Measurements from ENCODE around the gene ZNF777.

The ZNF777 gene

GRCh38 chr7:149454006-149454405 is 6.9 kb downstream of the ZNF777 start:
- Histone ChIP-seq H3K4me1 (ENCODE audit: control insufficient read depth, insufficient read depth, low read length) (no peaks in the 10 kb centered on the region), H3K27ac (ENCODE audit: extremely low read depth, low read depth, low read length) (no peak overlapping the region), H3K4me3 (ENCODE audit: low read depth, low read length) (no peak overlapping the region), H3K36me3 (ENCODE audit: control insufficient read depth in 2 of 2, insufficient read depth in 1 of 2, low read length in 2 of 2) (peaks cover 21 to 69% of the 10 kb centered on the region in 2 experiments), H3K9me3 (ENCODE audit: control insufficient read depth, insufficient read depth, low read depth, low read length) (no peaks in the 10 kb centered on the region)
- TF ChIP-seq ZFHX2 (tag by site-specific recombination; conservative IDR thresholded peaks at IDR 0.05) (no peak), ZNF701 (tag by site-specific recombination; IDR thresholded peaks at IDR 0.05) (no peak), ZNF843 (tag by site-specific recombination; IDR thresholded peaks at IDR 0.05) (no peak)
- ChIA-PET POLR2A (no interaction called here), CTCF (no interaction called here)

DNA sequence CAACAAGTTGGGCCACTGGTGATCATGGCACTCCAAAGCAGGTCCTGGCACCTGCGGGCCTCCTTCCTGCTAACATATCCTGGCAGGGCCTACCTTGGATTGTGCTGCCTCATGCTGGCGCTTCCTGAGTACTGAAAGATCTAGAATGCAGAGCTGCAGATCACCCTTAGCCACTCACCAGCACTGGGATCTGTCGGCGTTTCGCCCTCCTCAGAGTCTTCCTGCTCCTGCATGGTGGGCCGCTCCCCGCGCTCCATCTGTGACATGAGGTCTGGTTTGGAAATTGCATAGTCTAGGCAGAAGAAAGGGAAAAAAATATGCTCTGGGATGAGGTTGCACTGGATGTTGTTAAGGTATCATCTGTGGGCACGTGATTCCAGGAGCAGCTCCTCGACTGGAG is 10.0 kb downstream of the ZNF777 start:
- no peaks in the 10 kb centered on the region for H3K9me3 ChIP-seq (ENCODE audit: control insufficient read depth, insufficient read depth, low read depth, low read length)
- ChIA-PET CTCF (no interaction called here), POLR2A (no interaction called here)
- H3K36me3 ChIP-seq (ENCODE audit: control insufficient read depth in 2 of 2, insufficient read depth in 1 of 2, low read length in 2 of 2) = peaks cover 24 to 83% of the 10 kb centered on the region in 2 experiments
- H3K4me3 ChIP-seq (ENCODE audit: low read depth, low read length) = no peak overlapping the region
- H3K27ac ChIP-seq (ENCODE audit: extremely low read depth, low read depth, low read length) = no peak overlapping the region
- H3K4me1 ChIP-seq (ENCODE audit: control insufficient read depth, insufficient read depth, low read length) = no peaks in the 10 kb centered on the region
- TF ChIP-seq ZNF654 (tag by site-specific recombination; IDR thresholded peaks at IDR 0.05; ENCODE audit: low read depth) (no peak), ZNF132 (tag by site-specific recombination; IDR thresholded peaks at IDR 0.05; ENCODE audit: borderline replicate concordance) (no peak), ELK4 (IDR thresholded peaks at IDR 0.05; ENCODE audit: borderline replicate concordance, low read depth, low read length) (no peak), ZNF292 (tag by site-specific recombination; IDR thresholded peaks at IDR 0.05; ENCODE audit: borderline replicate concordance, low read depth) (no peak), ZNF629 (tag by site-specific recombination; IDR thresholded peaks at IDR 0.05) (no peak), ZNF391 (tag by site-specific recombination; IDR thresholded peaks at IDR 0.05; ENCODE audit: borderline replicate concordance, low read depth) (no peak), ZBTB20 (tag by site-specific recombination; IDR thresholded peaks at IDR 0.05) (no peak), ZNF423 (tag by site-specific recombination; IDR thresholded peaks at IDR 0.05) (no peak), EGR2 (tag by site-specific recombination; IDR thresholded peaks at IDR 0.05; ENCODE audit: low read depth) (no peak), ZNF777 (tag by site-specific recombination; IDR thresholded peaks at IDR 0.05; ENCODE audit: borderline replicate concordance) (no peak), ZBTB17 (tag by site-specific recombination; IDR thresholded peaks at IDR 0.05) (no peak), ZNF664 (tag by site-specific recombination; IDR thresholded peaks at IDR 0.05) (no peak), SALL2 (tag by site-specific recombination; IDR thresholded peaks at IDR 0.05; ENCODE audit: borderline replicate concordance) (no peak), ZNF658 (tag by site-specific recombination; IDR thresholded peaks at IDR 0.05) (no peak)

DNA sequence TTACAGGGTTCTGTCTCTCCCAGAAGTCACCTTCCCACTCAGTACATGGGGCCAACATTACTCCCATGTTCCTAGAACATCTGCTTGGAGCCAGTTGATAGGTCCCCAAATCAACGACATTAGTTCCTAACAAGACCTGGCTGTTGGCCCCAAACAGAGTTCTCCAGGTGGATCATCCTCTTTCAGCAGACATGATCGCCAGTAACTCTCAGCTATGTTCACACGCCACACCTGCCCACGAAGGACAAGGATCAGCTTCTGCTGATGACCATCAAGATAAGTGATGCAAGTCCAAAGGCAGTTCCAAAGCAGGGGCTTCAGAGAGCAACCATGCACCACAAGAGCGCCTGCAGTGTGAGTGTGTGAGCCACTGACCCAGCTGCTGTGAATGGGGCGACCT is 11.0 kb downstream of the ZNF777 start:
- TF ChIP-seq ZNF2 (tag by site-specific recombination; IDR thresholded peaks at IDR 0.05) (no peak), ZSCAN23 (tag by site-specific recombination; IDR thresholded peaks at IDR 0.05) (no peak), IKZF3 (tag by site-specific recombination; IDR thresholded peaks at IDR 0.05) (no peak), ZNF626 (tag by site-specific recombination; IDR thresholded peaks at IDR 0.05) (no peak), KLF16 (tag by site-specific recombination; IDR thresholded peaks at IDR 0.05) (no peak), ZIC2 (tag by site-specific recombination; IDR thresholded peaks at IDR 0.05) (no peak), ZNF777 (tag by site-specific recombination; IDR thresholded peaks at IDR 0.05; ENCODE audit: borderline replicate concordance) (no peak), GLI4 (tag by site-specific recombination; IDR thresholded peaks at IDR 0.05) (no peak), ZNF585B (tag by site-specific recombination; IDR thresholded peaks at IDR 0.05) (no peak), ZNF521 (tag by site-specific recombination; IDR thresholded peaks at IDR 0.05) (no peak), MZF1 (tag by site-specific recombination; IDR thresholded peaks at IDR 0.05; ENCODE audit: borderline replicate concordance) (no peak), ZNF391 (tag by site-specific recombination; IDR thresholded peaks at IDR 0.05; ENCODE audit: borderline replicate concordance, low read depth) (no peak), ZNF501 (tag by site-specific recombination; IDR thresholded peaks at IDR 0.05) (no peak), ZNF544 (tag by site-specific recombination; IDR thresholded peaks at IDR 0.05) (no peak), ZNF302 (tag by site-specific recombination; IDR thresholded peaks at IDR 0.05; ENCODE audit: low read depth) (no peak)
- TF ChIP-seq, protein P1, sequence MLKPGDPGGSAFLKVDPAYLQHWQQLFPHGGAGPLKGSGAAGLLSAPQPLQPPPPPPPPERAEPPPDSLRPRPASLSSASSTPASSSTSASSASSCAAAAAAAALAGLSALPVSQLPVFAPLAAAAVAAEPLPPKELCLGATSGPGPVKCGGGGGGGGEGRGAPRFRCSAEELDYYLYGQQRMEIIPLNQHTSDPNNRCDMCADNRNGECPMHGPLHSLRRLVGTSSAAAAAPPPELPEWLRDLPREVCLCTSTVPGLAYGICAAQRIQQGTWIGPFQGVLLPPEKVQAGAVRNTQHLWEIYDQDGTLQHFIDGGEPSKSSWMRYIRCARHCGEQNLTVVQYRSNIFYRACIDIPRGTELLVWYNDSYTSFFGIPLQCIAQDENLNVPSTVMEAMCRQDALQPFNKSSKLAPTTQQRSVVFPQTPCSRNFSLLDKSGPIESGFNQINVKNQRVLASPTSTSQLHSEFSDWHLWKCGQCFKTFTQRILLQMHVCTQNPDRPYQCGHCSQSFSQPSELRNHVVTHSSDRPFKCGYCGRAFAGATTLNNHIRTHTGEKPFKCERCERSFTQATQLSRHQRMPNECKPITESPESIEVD (tag by site-specific recombination; IDR thresholded peaks at IDR 0.05) = no peak
- Histone ChIP-seq H3K27ac (ENCODE audit: extremely low read depth, low read depth, low read length) (no peak overlapping the region), H3K36me3 (ENCODE audit: control insufficient read depth in 2 of 2, insufficient read depth in 1 of 2, low read length in 2 of 2) (peaks cover 24 to 82% of the 10 kb centered on the region in 2 experiments), H3K4me1 (ENCODE audit: control insufficient read depth, insufficient read depth, low read length) (no peaks in the 10 kb centered on the region), H3K9me3 (ENCODE audit: control insufficient read depth, insufficient read depth, low read depth, low read length) (no peaks in the 10 kb centered on the region), H3K4me3 (ENCODE audit: low read depth, low read length) (no peak overlapping the region)
- ChIA-PET CTCF (no interaction called here), POLR2A (no interaction called here)
